Heart right ventricle (tissue), 16 donors: ENCODE data around the gene MEIG1. TPM values are rescaled to one million over a fixed set of nuclear protein-coding genes. Genes with fewer than 3 reads are reported as not detected.

ENCODE experiments used
- ATAC-seq, 8 donors: fragments of 200-7000 bp; cut with Tn5 transposase; one replicate each; pipeline ENCODE4 v1.9.1; 2020; ENCODE audit warnings: mild to moderate bottlenecking in 8 of 8, moderate library complexity in 8 of 8, moderate number of reproducible peaks in 1 of 8
- DNase-seq, 2 donors: peaks; one replicate each; pipeline ENCODE4 v3.0.0-alpha.2; 2020
- H3K27ac ChIP-seq, 10 donors: fragments of 200-600 bp; sonication (generic) in 2 of 10; one replicate each; pipeline versions ENCODE4 v1.5.0 to v1.8.0; 2020 to 2022; ENCODE audit warnings: mild to moderate bottlenecking in 3 of 10
- H3K27me3 ChIP-seq, 7 donors: fragments of 200-600 bp; one replicate each; pipeline ENCODE4 v1.8.0; 2021 to 2022; ENCODE audit warnings: mild to moderate bottlenecking in 2 of 7
- H3K36me3 ChIP-seq, 9 donors: fragments of 200-600 bp; sonication (generic) in 1 of 9; one replicate each; pipeline versions ENCODE4 v1.5.0 to v1.8.0; 2020 to 2022; ENCODE audit warnings: mild to moderate bottlenecking in 2 of 9
- H3K4me1 ChIP-seq, 9 donors: fragments of 200-600 bp; sonication (generic) in 1 of 9; one replicate each; pipeline versions ENCODE4 v1.5.0 to v1.8.0; 2020 to 2022; ENCODE audit warnings: mild to moderate bottlenecking in 4 of 9
- H3K4me3 ChIP-seq, 10 donors: fragments of 200-600 bp; sonication (generic) in 2 of 10; one replicate each; pipeline versions ENCODE4 v1.5.0 to v1.8.0; 2020 to 2022; ENCODE audit warnings: mild to moderate bottlenecking in 7 of 10, moderate library complexity in 2 of 10
- H3K9me3 ChIP-seq, 11 donors: fragments of 200-600 bp in 10 of 11; sonication (generic) in 2 of 11; one replicate each; pipeline versions ENCODE4 v1.5.0 to v1.8.0; 2013 to 2022; ENCODE audit warnings: mild to moderate bottlenecking in 2 of 11, control low read depth in 1 of 11, moderate library complexity in 1 of 11
- WGBS, 2 donors: extraction: QIAGEN DNeasy Blood & Tissue Kit; methylation state at CpG; one replicate each; pipeline ENCODE4 v1.1.7; 2013; ENCODE audit warnings: inconsistent platforms in 1 of 2; 5-methylcytosine and 5-hydroxymethylcytosine counted together
- intact Hi-C, 10 donors: fragments of 100-400 bp; cut with DNase I; formaldehyde crosslinking; loops; one replicate each; pipeline versions ENCODE4 v1.11.1 to v1.14.2; 2022
- polyA plus RNA-seq, 2 donors: library from polyadenylated mRNA; stranded (reverse); fragments of 200-250 nt; gene quantifications; one replicate each; pipeline ENCODE4 v1.2.3, GENCODE V29; 2013
- total RNA-seq, 10 donors: library from RNA; stranded (reverse); fragmentation: NEBNext Ultra II Directional in 3 of 10; extraction: Animal tissue kit (Norgen Biotek cat#: 25700) in 3 of 10; gene quantifications; one replicate each; pipeline versions ENCODE4 v1.2.1 to v1.2.4, GENCODE V29; 2021 to 2023
- TF ChIP-seq, protein P1 (sequence below), 9 donors: fragments of 200-600 bp; sonication (generic) in 2 of 9; IDR thresholded peaks; one replicate each; pipeline versions ENCODE4 v1.5.0 to v1.8.0; 2021 to 2022; ENCODE audit warnings: antibody characterized with exemption in 9 of 9, mild to moderate bottlenecking in 5 of 9, moderate library complexity in 1 of 9
- donor health status: Arrhythmogenic right ventricular cardiomyopathy.
- donor health status: ischemic (EF 13 %, LVEDD 7.1; RV severe dilation, severe dysfunction).
- donor health status: healthy with polysubstance abuse.
- donor health status: DM: no; HTN: yes; CAD: no.
- donor health status: DM: no; HTN: no; CAD: no.
- donor health status: ischemic (EF 25% LVEDD 6.9; RV normal size, moderate dysfunction).
- donor health status: ischemic (EF 25% LVEDD 5.7; RV mildly dilated, moderate dysfunction).
- donor health status: healthy.
- donor health status: DM: yes; HTN: yes; CAD: no.
- donor health status: Ischemic cardiomyopathy.
- donor health status: ischemic (EF 35%, LVEDD 5.7; RV mildly dilated, moderate dysfunction).
- donor health status: nonischemic (EF 11% LVEDD 7.7; RV severe dilation, severe dysfunction).
- donor health status: DM: yes; HTN: yes; CAD: no.
- donor health status: PGD.
- donor health status: ischemic (EF 29% LVEDD 5.4; RV normal size, mild dysfunction).
- donor health status: nonischemic (EF 23%, LVEDD 6.1; RV moderate dilation, normal function).

The MEIG1 gene
- total and polyA plus RNA-seq, 12 donors: 0.23 to 0.53 TPM; not detected in 10

- H3K27me3 ChIP-seq: no peaks in the 10 kb centered on the region
- ATAC-seq (no peak), DNase-seq (no peak)
- TF ChIP-seq, protein P1, sequence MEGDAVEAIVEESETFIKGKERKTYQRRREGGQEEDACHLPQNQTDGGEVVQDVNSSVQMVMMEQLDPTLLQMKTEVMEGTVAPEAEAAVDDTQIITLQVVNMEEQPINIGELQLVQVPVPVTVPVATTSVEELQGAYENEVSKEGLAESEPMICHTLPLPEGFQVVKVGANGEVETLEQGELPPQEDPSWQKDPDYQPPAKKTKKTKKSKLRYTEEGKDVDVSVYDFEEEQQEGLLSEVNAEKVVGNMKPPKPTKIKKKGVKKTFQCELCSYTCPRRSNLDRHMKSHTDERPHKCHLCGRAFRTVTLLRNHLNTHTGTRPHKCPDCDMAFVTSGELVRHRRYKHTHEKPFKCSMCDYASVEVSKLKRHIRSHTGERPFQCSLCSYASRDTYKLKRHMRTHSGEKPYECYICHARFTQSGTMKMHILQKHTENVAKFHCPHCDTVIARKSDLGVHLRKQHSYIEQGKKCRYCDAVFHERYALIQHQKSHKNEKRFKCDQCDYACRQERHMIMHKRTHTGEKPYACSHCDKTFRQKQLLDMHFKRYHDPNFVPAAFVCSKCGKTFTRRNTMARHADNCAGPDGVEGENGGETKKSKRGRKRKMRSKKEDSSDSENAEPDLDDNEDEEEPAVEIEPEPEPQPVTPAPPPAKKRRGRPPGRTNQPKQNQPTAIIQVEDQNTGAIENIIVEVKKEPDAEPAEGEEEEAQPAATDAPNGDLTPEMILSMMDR (IDR thresholded peaks at IDR 0.05): no peak
- 95 to 96% methylated on average over 5 of the region's 5 CpGs for WGBS, 2 donors
- peaks cover 0 to 86% (median 35%) of the 10 kb centered on the region in 9 donors for H3K36me3 ChIP-seq
- no peaks in the 10 kb centered on the region for H3K4me1 ChIP-seq
- no peak overlapping the region for H3K4me3 ChIP-seq
- H3K27ac ChIP-seq: no peak overlapping the region
- no peaks in the 10 kb centered on the region for H3K9me3 ChIP-seq
- intact Hi-C loops: no loop called here
These were observed 14.1 kb upstream of the MEIG1 start for GRCh38 chr10:14945108-14945507.

DNA sequence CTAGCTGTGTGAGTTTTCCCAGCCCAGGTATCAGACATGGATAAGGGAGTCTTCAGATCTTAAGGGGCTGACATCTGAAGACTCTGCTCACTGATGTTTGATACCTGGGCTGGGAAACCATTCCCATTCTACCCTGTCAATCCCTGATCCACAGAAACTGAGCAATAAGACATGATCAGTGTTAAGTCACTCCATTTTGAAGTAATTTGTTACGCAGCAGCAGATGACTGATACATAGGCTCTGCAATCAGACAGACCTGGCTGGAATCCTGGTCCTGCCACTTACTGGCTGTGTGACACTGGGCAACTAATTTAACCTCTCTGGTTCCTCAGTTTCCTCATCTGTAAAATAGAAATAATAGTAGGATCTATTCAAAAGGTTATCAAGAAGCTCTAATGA, 11.9 kb upstream of the MEIG1 start:
- intact Hi-C loops: no loop called here
- no peak overlapping the region for H3K4me3 ChIP-seq
- no peaks in the 10 kb centered on the region for H3K27me3 ChIP-seq
- TF ChIP-seq, protein P1 (IDR thresholded peaks at IDR 0.05): no peak
- peaks cover 0 to 19% (median 0%) of the 10 kb centered on the region in 9 donors for H3K4me1 ChIP-seq
- WGBS, 2 donors: 98 to 100% methylated on average over 1 of the region's 1 CpG
- DNase-seq (no peak), ATAC-seq (no peak)
- H3K27ac ChIP-seq: no peak overlapping the region
- H3K36me3 ChIP-seq: peaks cover 0 to 72% (median 34%) of the 10 kb centered on the region in 9 donors
- no peaks in the 10 kb centered on the region for H3K9me3 ChIP-seq

DNA sequence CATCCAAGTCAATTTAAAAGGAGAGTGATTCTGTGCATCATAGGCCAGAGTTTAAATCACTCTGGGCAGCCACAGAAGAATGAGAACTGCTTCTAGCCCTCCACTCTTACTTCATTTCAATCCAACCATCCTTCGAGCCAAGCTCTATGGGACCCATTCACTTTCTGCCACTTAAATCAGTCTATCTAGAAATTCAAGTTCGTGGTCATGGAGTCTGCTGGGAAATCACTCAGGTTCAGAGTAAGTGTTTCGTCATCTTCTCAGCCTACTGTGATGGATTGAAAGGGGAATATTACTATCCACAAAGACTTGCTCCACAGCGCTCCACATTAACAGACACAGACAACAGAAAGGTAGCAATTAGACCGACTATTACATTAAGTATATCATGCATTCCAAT, 9.9 kb upstream of the MEIG1 start:
- no peak for ATAC-seq
- DNase-seq: no peak
- H3K4me1 ChIP-seq: peaks cover 0 to 29% (median 11%) of the 10 kb centered on the region in 9 donors
- H3K4me3 ChIP-seq: no peak overlapping the region
- no peak overlapping the region for H3K27ac ChIP-seq
- H3K36me3 ChIP-seq: peaks cover 0 to 54% (median 20%) of the 10 kb centered on the region in 9 donors
- intact Hi-C loops: no loop called here
- H3K27me3 ChIP-seq: no peaks in the 10 kb centered on the region
- TF ChIP-seq, protein P1 (IDR thresholded peaks at IDR 0.05): no peak
- H3K9me3 ChIP-seq: no peaks in the 10 kb centered on the region
- WGBS, 2 donors: 92 to 94% methylated on average over 5 of the region's 5 CpGs

DNA sequence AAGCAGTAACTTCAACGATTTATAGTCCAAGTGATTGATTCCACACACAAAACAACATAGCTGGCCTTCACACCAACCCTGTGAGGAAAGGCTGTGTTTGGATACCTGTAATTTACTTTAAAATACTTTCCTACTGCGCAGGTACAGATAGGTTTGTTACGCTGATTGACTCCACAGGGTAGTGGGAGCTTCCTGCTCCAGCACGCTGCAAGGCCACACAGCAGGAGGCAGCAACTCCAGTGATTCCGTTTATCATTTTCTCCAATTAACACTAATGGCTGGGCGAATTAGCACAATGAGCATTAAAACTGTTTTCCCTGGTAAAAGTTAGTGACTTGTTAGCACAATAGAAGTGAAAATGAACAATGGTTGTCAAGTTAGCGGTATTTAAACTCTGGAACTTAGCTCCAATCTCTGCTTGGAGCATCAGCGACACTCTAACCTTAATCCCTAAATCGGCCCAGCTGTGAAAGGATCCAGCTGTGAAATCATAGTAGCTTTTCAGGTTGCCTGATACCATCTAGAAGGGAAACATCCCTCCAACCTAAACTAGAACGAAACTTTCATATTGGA, 6.3 kb upstream of the MEIG1 start:
- ATAC-seq: no peak

More for the DNA sequence above, 6.3 kb upstream of the MEIG1 start:
- no peaks in the 10 kb centered on the region for H3K9me3 ChIP-seq
- intact Hi-C loops: loop anchor here in 7 of 10 donors (5.0 to 10.0 kb wide), 6 partner anchors 68 to 1608 kb away; partner anchors contain the start of genes RPP38 (in 4 of the 7), ACBD7 (in 1 of the 7), FAM171A1 (in 1 of the 7) and SEPHS1 (in 1 of the 7)
- TF ChIP-seq, protein P1 (IDR thresholded peaks at IDR 0.05): no peak
- DNase-seq: no peak
- H3K27me3 ChIP-seq: no peaks in the 10 kb centered on the region
- H3K27ac ChIP-seq: peak overlapping the region; percentile 27 to 95 (median 88)
- peaks cover 0 to 40% (median 18%) of the 10 kb centered on the region in 9 donors for H3K4me1 ChIP-seq
- peaks cover 0 to 18% (median 5%) of the 10 kb centered on the region in 9 donors for H3K36me3 ChIP-seq
- WGBS, 2 donors: 17 to 25% methylated on average over 10 of the region's 10 CpGs
- H3K4me3 ChIP-seq: peak overlapping the region; percentile 73 to 97 (median 78)
